Measurements from ENCODE around the gene UBE2N. TPM values are rescaled to one million over a fixed set of nuclear protein-coding genes. Genes with fewer than 3 reads are reported as not detected.

Gene UBE2N
- polyA plus RNA-seq, 1 experiment, result 159 TPM

DNA sequence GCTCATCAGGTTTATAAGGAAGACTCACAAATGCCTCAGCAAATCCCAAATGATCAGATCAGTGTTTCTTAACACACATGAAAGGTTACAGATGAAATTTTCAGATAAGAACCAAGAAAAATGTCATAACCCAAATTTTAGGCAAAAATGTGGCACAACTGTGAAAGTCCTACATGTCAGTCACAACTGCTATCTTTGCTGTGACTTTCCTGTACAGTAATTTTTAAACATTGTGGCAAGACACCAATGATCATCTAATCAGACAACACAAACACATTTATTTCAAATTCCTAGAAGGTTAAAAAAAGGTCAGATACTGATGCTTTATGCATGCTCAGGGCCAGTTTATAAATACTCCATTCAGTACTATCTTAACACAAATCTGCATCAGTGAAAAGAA, 32.9 kb downstream of the UBE2N start:
- POLR2A ChIA-PET, result no interaction called here

DNA sequence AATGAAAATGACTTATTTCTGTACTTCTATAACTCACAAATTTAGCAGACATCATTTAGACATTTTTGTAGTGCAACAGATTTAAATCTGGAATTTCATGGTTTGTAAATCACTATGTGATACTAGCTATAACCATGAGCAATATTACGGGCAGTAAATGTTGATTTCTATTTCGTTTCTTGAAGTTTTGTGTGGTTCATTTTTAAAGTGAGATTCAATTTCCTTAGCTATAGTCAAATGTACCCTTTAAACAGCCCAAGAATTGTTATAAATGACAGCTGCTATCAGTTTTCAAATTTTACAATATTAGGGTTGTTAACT, 33.8 kb downstream of the UBE2N start:
- DNase-seq (ENCODE audit: low read depth, low spot score), result no peak
- Histone ChIP-seq H3K4me3 (ENCODE audit: low read depth, low read length) (no peak overlapping the region), H3K27ac (ENCODE audit: low read depth, low read length) (no peak overlapping the region), H3K9me3 (ENCODE audit: control insufficient read depth, insufficient read depth, low read length) (no peaks in the 10 kb centered on the region), H3K27me3 (ENCODE audit: control insufficient read depth, insufficient read depth, low read length) (no peaks in the 10 kb centered on the region)
- ChIA-PET POLR2A (no interaction called here), CTCF (interaction anchor here (2.6 to 4.3 kb wide), 2 partner anchors 12 to 421 kb away, joined by 8 to 23 read pairs; no protein-coding TSS in a partner anchor)
- TF ChIP-seq, protein P1, sequence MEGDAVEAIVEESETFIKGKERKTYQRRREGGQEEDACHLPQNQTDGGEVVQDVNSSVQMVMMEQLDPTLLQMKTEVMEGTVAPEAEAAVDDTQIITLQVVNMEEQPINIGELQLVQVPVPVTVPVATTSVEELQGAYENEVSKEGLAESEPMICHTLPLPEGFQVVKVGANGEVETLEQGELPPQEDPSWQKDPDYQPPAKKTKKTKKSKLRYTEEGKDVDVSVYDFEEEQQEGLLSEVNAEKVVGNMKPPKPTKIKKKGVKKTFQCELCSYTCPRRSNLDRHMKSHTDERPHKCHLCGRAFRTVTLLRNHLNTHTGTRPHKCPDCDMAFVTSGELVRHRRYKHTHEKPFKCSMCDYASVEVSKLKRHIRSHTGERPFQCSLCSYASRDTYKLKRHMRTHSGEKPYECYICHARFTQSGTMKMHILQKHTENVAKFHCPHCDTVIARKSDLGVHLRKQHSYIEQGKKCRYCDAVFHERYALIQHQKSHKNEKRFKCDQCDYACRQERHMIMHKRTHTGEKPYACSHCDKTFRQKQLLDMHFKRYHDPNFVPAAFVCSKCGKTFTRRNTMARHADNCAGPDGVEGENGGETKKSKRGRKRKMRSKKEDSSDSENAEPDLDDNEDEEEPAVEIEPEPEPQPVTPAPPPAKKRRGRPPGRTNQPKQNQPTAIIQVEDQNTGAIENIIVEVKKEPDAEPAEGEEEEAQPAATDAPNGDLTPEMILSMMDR (IDR thresholded peaks at IDR 0.05; ENCODE audit: low read depth, low read length), result no peak

More for the DNA sequence above, 32.9 kb downstream of the UBE2N start:
- DNase-seq (ENCODE audit: low read depth, low spot score), result no peak
- Histone ChIP-seq H3K27ac (ENCODE audit: low read depth, low read length) (no peak overlapping the region), H3K9me3 (ENCODE audit: control insufficient read depth, insufficient read depth, low read length) (no peaks in the 10 kb centered on the region), H3K4me3 (ENCODE audit: low read depth, low read length) (no peak overlapping the region), H3K27me3 (ENCODE audit: control insufficient read depth, insufficient read depth, low read length) (no peaks in the 10 kb centered on the region)
- CTCF ChIA-PET, result interaction anchor here (2.6 to 4.3 kb wide), 2 partner anchors 11 to 422 kb away, joined by 8 to 23 read pairs; no protein-coding TSS in a partner anchor
- TF ChIP-seq, protein P1 (IDR thresholded peaks at IDR 0.05; ENCODE audit: low read depth, low read length), result no peak

DNA sequence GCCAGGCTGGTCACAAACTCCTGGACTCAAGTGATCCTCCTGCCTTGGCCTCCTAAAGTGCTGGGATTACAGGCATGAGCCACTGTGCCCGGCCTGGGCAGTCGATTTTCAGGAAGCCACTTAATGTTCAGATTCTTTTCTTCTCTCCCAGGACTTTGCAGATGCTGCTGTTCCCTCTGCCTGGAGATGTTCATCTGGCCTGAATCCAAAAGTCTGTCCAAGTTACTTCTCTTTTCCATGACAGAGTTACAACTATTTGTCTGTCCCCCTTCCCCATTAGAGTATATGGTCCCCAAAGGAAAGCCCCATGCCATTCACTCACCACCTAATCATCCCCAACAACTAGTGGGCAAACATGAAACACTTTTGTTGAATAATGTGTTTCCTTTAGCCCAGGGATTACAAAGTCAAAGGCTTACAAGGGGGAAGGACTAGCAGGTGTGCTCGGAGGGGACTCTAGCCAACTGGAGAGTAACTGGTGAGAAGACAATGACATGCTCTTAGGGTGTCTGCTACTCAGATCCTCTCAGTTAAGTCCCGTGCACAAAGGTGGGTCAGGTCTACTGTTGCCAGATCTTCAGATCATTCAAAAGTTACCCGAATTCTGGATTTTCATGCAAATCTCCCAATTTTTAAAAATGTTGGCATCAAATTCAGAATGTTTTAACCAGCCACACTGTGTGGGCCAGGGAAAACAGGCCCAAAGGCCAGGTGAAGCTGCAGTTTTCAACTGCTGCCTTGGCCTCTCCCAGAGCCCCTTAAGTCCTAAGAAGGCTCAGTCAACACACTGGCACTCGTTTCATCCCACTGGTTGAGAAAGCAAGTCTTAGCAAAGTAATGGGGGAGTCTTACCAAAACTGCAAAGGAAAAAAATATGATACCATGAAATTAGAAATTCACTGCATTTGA, 34.4 kb downstream of the UBE2N start:
- DNase-seq (ENCODE audit: low read depth, low spot score), result no peak
- ChIA-PET POLR2A (no interaction called here), CTCF (interaction anchor here (2.6 to 4.3 kb wide), 2 partner anchors 13 to 420 kb away, joined by 8 to 23 read pairs; no protein-coding TSS in a partner anchor)
- Histone ChIP-seq H3K4me3 (ENCODE audit: low read depth, low read length) (no peak overlapping the region), H3K27me3 (ENCODE audit: control insufficient read depth, insufficient read depth, low read length) (no peaks in the 10 kb centered on the region), H3K27ac (ENCODE audit: low read depth, low read length) (no peak overlapping the region), H3K9me3 (ENCODE audit: control insufficient read depth, insufficient read depth, low read length) (no peaks in the 10 kb centered on the region)
- TF ChIP-seq, protein P1 (IDR thresholded peaks at IDR 0.05; ENCODE audit: low read depth, low read length), result no peak

DNA sequence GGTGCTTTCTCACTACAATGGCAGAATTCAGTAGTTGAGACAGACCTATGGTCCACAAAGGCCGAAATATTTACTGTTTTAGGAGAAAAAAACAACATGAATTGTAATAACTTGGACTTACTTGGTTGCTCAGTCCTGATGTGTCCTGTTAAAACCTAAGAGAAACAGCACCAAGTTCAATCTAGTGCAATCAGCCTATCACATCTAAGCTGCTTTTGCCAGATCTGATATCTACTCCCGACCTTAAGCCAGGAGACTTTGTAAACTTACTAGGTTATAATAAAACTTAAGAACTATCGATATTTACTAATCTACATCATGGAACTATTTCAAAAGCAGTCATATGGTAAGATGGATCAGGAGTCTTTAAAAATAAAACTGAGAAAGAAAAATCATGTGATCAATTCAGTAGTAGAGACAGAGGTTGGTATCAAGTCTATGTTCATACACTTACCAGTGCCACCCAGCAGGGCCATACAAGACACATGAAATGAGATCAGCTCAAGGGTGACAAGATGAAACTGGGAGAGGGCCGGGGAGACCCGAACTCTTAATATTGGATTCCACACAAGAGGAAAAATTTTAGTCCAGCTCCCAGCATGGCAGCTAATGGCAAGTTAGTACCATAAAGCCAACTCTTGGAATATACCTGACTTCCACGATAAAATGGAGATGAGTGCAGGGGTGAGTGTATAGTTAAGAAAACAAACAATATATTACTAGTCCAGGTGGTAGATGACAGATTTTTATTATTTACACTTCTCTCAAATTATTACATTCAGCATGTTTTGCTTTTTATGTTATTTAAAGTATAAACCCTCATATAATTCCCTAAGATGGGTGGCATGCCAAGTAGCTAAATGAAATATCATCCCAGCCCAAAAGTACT, 36.5 kb downstream of the UBE2N start:
- CTCF ChIA-PET, result interaction anchor here (1.0 to 4.2 kb wide), 7 partner anchors 8 to 697 kb away, joined by 5 to 25 read pairs (median 6); no protein-coding TSS in a partner anchor
- Histone ChIP-seq H3K27ac (ENCODE audit: low read depth, low read length) (no peak overlapping the region), H3K4me3 (ENCODE audit: low read depth, low read length) (no peak overlapping the region), H3K9me3 (ENCODE audit: control insufficient read depth, insufficient read depth, low read length) (no peaks in the 10 kb centered on the region), H3K27me3 (ENCODE audit: control insufficient read depth, insufficient read depth, low read length) (no peaks in the 10 kb centered on the region)
- DNase-seq (ENCODE audit: low read depth, low spot score), result no peak
- POLR2A ChIA-PET, result no interaction called here
- TF ChIP-seq, protein P1 (IDR thresholded peaks at IDR 0.05; ENCODE audit: low read depth, low read length), result no peak
